ENCODE data around the gene CBY3. TPM values are rescaled to one million over a fixed set of nuclear protein-coding genes. Genes with fewer than 3 reads are reported as not detected.

The CBY3 gene
- total RNA-seq, 4 donors from 2014 or later: not detected

DNA sequence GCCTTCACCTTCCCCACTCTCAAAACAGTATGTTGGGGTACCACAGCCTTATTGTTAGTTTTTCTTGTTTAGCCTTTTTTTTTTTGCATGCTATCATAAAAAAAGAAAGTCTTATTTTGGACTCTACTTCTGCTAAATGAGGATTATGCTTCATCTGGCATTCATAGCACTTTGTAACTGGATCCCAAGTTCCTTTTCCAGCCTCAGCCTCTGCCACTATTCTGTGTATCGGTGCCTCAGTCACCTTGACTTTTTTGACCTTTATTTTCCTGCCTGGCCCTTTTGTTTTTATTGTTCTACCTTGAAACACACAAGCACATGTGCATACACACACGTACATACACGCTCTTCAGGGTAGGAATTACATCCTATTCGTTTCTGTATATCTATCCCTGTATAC is 43.3 kb upstream of the CBY3 start:
- no peaks in the 10 kb centered on the region for H3K36me3 ChIP-seq

DNA sequence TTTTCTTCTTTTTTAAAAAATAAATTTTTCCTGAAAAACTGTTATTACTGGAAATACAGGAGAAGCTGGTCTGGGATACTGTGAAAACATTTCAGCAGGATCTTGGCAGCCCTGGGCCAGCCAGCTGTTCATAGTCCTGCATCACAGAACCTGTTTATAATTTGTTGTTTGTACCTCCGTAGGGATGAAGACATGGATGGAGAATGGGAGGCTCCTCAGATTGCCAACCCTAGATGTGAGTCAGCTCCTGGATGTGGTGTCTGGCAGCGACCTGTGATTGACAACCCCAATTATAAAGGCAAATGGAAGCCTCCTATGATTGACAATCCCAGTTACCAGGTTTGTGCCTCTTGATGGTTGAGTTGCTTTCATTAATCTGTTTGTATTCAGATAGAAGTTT is 39.4 kb upstream of the CBY3 start:
- no peaks in the 10 kb centered on the region for H3K4me1 ChIP-seq
- H3K9me3 ChIP-seq: no peaks in the 10 kb centered on the region
- H3K36me3 ChIP-seq: no peaks in the 10 kb centered on the region
- H3K27ac ChIP-seq: no peak overlapping the region
- no peak for TF ChIP-seq POLR2A (IDR thresholded peaks at IDR 0.05)
- TF ChIP-seq, protein P1, sequence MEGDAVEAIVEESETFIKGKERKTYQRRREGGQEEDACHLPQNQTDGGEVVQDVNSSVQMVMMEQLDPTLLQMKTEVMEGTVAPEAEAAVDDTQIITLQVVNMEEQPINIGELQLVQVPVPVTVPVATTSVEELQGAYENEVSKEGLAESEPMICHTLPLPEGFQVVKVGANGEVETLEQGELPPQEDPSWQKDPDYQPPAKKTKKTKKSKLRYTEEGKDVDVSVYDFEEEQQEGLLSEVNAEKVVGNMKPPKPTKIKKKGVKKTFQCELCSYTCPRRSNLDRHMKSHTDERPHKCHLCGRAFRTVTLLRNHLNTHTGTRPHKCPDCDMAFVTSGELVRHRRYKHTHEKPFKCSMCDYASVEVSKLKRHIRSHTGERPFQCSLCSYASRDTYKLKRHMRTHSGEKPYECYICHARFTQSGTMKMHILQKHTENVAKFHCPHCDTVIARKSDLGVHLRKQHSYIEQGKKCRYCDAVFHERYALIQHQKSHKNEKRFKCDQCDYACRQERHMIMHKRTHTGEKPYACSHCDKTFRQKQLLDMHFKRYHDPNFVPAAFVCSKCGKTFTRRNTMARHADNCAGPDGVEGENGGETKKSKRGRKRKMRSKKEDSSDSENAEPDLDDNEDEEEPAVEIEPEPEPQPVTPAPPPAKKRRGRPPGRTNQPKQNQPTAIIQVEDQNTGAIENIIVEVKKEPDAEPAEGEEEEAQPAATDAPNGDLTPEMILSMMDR (IDR thresholded peaks at IDR 0.05): no peak
- no peaks in the 10 kb centered on the region for H3K27me3 ChIP-seq
- no peak overlapping the region for H3K4me3 ChIP-seq
- intact Hi-C loops (cut with DNase I; ENCODE audit: low total_unique reads): no loop called here
- no peak for DNase-seq

More for the DNA sequence above, 43.3 kb upstream of the CBY3 start:
- Histone ChIP-seq H3K9me3 (no peaks in the 10 kb centered on the region), H3K4me3 (no peak overlapping the region), H3K27me3 (no peaks in the 10 kb centered on the region), H3K27ac (no peak overlapping the region), H3K4me1 (no peaks in the 10 kb centered on the region)
- no peak for DNase-seq
- intact Hi-C loops (cut with DNase I; ENCODE audit: low total_unique reads): no loop called here
- TF ChIP-seq, protein P1 (IDR thresholded peaks at IDR 0.05): no peak
- TF ChIP-seq POLR2A (IDR thresholded peaks at IDR 0.05): no peak

DNA sequence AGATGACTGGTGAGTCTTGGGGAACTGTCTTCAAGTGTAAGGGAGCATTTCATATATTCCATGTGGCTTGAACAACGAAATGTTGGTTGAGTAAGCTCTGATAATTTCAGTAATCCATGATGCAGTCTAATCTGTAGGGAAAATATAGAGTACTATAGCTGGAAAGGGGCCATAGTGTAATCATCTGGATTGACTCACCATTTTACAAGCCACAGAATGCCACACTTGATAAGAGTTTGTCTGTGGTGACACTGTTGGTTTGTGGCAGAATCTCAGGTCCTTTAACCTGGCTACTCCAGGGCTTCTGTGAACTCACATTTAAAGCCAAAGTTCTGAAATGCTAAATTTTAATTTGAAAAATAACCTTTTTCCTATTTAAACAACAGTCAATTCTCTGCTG is 35.5 kb upstream of the CBY3 start:
- Histone ChIP-seq H3K36me3 (no peaks in the 10 kb centered on the region), H3K9me3 (no peaks in the 10 kb centered on the region), H3K27ac (no peak overlapping the region), H3K27me3 (no peaks in the 10 kb centered on the region), H3K4me1 (no peaks in the 10 kb centered on the region), H3K4me3 (no peak overlapping the region)
- intact Hi-C loops (cut with DNase I; ENCODE audit: low total_unique reads): no loop called here
- no peak for TF ChIP-seq POLR2A (IDR thresholded peaks at IDR 0.05)
- TF ChIP-seq, protein P1 (IDR thresholded peaks at IDR 0.05): no peak
- no peak for DNase-seq

DNA sequence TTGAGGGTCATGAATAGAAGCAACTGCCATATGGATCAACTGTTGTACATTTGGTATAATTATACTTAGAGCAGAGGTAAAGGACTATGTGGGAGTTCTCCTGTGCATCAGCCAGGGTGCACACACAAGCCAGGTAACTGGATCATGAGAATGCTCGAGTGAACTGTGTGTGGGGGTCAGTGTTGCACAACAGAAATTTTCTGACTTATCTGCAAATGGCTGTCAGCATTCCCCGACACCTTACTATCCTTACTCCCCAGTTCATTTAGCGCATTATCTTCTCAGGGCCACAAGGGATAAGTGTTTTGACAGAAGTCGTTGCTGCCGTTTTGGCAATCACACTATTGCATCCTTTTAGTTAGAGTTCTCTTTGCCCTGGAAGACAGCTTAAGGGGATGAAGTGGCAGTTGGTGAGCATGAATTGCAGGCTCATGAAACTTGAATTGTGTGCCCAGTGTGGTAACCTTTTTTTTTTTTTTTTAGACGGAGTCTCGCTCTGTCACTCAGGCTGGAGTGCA is 19.6 kb upstream of the CBY3 start:
- Histone ChIP-seq H3K36me3 (no peaks in the 10 kb centered on the region), H3K4me1 (no peaks in the 10 kb centered on the region), H3K27me3 (no peaks in the 10 kb centered on the region), H3K27ac (peak overlapping the region in 1 of 2 donors; percentile 84), H3K4me3 (peak overlapping the region; percentile 54 to 95), H3K9me3 (no peaks in the 10 kb centered on the region)
- intact Hi-C loops (cut with DNase I; ENCODE audit: low total_unique reads): no loop called here
- no peak for DNase-seq
- TF ChIP-seq POLR2A (IDR thresholded peaks at IDR 0.05): no peak
- TF ChIP-seq, protein P1 (IDR thresholded peaks at IDR 0.05): no peak

DNA sequence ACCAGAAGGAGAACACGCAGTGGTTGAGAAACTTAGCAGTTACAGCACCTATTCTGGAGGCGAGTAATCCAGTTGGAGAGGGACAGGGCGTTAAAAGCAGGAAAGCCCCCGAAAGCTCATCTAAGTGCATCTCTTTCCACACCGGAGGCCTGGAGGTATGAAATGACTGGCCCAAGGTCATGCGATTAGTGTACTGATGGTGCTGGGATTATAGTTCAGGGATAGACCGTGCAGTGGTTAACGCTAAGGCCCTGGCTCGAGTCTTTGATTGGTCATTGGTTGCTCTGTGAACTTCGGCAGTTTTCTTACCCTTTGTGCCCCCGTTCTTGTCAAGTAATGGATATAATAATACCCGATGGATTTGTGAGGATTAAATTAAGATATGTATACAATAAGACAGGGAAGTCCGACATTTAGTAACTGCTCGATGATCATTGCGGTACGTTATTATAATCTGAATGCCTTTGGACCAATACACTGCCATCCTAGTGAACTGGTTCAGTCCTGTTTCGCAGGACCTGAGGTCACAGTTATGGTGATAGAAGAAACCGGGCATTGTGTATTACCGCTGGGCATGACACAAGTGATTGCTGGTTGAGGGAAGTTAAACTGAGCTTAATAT is 18.9 kb upstream of the CBY3 start:
- Histone ChIP-seq H3K36me3 (no peaks in the 10 kb centered on the region), H3K27me3 (no peaks in the 10 kb centered on the region), H3K4me3 (peak overlapping the region; percentile 54 to 95), H3K27ac (peak overlapping the region; percentile 84 to 97), H3K9me3 (no peaks in the 10 kb centered on the region), H3K4me1 (no peaks in the 10 kb centered on the region)
- intact Hi-C loops (cut with DNase I; ENCODE audit: low total_unique reads): no loop called here
- TF ChIP-seq POLR2A (IDR thresholded peaks at IDR 0.05): no peak
- TF ChIP-seq, protein P1 (IDR thresholded peaks at IDR 0.05): no peak
- no peak for DNase-seq

Measured in uterus (tissue), 4 donors.